ENCODE results near the gene ADGRG3.

Gene ADGRG3

GRCh38 chr16:57630931-57631845, 36.9 kb upstream of the ADGRG3 start:
- DNase-seq (ENCODE audit: low spot score), result no peak

GRCh38 chr16:57632568-57632967, 35.5 kb upstream of the ADGRG3 start:
- no peak for DNase-seq (ENCODE audit: low spot score)

GRCh38 chr16:57633383-57634064, 34.6 kb upstream of the ADGRG3 start:
- DNase-seq (ENCODE audit: low spot score), result no peak

- DNase-seq (ENCODE audit: low spot score), result no peak
Observed at GRCh38 chr16:57634171-57634570, 33.9 kb upstream of the ADGRG3 start.

GRCh38 chr16:57635266-57636097, 32.6 kb upstream of the ADGRG3 start:
- no peak for DNase-seq (ENCODE audit: low spot score)

- no peak for DNase-seq (ENCODE audit: low spot score)
Observed at GRCh38 chr16:57636184-57636583, 31.9 kb upstream of the ADGRG3 start.

- no peak for DNase-seq (ENCODE audit: low spot score)
Observed at GRCh38 chr16:57637020-57637419, 31.1 kb upstream of the ADGRG3 start.

DNA sequence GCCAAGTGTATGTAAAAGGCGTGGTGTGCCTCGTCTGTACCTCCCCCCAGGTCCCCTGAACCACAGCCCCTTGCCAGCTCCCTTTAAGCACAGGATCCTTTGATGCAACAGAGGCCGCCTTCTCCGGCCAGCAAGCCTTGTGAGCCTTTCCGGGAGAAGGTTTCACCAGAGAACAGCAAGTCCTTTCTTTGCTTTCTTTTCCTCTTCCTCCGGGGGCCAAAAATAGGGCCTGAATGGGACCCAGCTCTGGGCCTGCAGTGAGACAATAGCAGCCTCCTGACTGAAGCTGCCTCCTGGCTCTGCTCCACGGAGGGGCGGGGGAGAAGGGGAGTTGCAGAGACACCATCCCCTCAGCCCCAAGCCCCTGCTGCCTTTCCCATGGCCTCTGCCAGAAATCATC, 30.7 kb upstream of the ADGRG3 start:
- no peak for DNase-seq (ENCODE audit: low spot score)

DNA sequence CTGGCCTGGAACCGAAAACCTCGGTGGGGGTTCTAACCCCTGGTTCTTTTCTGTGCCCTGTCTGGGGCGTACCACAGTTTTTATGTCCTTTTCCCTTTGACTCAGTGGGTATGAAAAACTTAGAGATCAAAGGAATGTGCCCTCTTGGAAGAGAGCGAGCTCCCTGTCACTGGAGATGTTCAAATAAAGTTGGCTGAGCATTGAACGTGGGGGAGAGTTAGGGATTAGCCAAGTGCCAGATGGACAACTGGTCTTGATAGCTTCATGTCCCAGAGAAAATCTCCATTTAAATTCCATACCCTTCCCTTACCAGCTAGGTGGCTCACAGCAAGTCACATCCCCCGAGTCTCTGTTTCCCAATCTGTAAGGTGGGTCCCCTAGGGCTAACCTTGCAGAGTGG, 30.1 kb upstream of the ADGRG3 start:
- no peak for DNase-seq (ENCODE audit: low spot score)

- no peak for DNase-seq (ENCODE audit: low spot score)
Observed at GRCh38 chr16:57638381-57638780, 29.7 kb upstream of the ADGRG3 start.

GRCh38 chr16:57639172-57639887, 28.8 kb upstream of the ADGRG3 start:
- no peak for DNase-seq (ENCODE audit: low spot score)

DNA sequence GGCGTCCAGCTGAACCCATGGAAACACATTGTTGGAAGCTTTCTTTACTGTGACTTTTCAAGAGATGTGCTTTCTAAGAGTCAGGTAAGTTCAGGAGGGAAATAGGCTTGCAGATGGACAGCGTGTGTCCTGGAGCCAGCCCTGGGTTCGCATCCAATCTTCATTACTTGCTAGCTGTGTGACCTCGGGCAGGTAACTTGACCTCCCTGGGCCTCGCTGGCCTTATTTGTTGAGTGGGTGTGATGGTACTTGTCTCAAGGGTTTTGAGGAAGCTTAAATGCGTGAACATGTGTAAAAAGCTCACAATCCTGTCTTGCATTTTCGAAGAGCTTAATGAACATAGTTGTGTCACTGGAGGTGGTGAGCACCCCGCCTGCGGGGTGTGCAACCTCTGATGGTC, 27.9 kb upstream of the ADGRG3 start:
- DNase-seq (ENCODE audit: low spot score), result no peak

DNA sequence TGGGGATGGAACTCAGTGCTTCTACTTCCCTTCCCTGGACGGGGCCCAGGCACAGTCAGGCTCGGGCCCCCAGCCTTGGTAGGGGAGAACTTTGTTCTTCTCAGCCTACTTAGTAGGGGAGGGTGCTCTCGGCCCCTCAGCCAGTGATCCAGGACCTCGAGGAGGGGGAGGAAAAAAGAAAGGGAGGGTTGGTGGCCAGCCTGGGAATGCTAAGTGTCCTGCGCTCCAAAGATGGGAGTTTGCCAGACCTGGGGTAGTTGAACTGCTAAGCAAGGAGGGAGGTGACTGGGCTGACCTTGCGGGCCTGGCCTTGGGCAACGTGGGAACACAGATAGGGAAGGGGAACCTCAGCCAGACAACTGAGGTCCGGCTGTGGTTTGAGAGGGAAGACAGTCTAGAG, 27.5 kb upstream of the ADGRG3 start:
- no peak for DNase-seq (ENCODE audit: low spot score)

DNA sequence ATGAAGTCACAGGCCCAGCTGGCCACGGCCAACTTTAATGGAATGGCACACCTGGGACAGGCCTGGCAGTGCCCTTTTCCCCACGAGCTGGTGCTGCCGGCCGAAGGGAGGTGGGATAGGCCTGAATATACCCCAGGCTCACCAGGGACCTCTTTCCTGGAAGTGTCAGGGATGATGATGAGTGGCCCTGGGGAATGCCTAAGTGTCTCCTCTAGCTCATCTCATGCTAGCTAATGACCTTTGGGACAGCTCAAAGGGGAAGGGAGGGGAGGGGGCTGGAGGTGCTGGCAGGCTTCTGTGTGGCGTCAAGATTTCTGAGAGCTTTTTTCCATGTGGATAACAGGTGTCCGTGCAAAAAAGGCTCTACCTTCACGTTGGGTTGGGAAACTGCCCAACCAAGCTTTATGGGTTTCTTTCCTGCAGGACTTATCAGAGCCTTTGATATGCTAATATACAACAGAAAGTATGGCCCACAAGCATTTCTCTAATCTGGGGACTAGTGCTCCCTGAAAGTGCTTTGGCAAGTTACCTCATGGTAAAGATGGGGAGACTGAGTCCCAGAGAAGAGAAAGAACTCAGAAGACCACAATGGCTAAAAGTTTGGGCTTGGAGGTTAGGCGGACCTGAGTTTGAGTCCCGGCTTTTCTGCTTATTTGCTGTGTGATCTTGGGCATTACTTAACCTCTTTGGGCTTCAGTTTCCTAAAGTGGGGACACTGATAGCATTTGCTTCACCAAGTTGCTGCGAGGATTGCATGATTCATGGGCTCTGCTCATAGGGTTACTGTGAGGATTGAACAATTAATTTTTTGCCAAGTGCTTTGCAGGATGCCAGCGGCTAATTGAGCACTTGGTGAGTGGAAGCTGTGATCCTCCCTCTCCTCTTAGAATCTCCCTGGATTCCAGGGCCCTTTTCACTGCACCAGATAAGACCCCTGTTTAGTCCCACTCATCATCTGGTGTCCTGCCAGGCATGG, 25.7 kb upstream of the ADGRG3 start:
- DNase-seq (ENCODE audit: low spot score), result no peak

DNA sequence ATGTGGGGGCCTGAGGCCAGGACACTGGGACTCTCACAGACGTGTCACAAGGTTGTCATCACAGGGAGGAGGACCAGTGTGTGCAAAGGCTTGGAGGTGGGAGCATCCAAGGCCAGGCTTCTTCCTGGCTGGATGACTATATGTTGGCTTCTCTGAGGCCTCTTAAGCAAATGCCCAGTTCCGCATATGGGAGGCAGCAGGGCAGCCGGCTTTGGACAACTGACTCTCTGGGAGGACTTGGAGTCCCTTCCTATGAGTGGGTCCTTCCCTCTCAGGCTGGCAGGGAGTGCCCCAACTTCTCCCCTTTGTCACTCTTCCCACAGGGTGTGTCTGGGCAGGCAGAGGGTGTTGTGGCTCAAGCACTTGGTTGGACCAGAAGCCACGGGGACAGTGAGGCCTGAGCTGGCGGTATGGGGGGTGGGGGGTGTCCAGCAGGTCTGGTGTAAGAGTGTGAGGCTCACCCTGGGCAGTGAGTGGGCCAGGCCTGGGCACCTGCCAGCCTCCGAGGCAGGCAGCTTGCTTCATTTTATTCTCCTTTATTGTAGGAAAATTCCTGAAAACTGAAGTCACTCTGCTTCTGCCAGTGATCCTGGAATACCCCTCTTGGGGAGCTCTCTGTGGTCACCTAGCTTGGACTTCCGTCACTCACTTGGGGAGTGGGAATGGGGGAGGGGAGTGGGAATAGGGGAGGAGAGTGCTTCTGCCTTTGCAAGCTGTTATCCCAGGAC, 24.8 kb upstream of the ADGRG3 start:
- no peak for DNase-seq (ENCODE audit: low spot score)

DNA sequence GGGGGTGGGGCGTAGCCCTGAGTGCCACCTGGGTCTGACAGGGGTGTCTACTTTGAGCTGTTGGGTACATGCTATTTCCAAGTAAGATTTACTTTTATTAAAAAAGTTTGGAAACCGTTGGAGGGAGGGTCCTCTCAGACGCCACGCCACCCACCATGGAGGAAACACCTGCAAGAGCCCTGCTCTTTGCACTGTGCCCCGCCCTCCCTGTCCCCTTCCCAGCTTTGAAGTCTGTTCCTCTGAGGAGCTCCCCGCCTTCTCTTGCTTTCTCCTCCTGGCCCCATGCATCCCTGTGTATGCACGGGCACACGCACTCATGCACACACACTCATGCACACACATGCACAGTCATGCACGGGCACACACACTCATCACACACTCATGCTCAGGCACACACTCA, 24.2 kb upstream of the ADGRG3 start:
- no peak for DNase-seq (ENCODE audit: low spot score)

DNA sequence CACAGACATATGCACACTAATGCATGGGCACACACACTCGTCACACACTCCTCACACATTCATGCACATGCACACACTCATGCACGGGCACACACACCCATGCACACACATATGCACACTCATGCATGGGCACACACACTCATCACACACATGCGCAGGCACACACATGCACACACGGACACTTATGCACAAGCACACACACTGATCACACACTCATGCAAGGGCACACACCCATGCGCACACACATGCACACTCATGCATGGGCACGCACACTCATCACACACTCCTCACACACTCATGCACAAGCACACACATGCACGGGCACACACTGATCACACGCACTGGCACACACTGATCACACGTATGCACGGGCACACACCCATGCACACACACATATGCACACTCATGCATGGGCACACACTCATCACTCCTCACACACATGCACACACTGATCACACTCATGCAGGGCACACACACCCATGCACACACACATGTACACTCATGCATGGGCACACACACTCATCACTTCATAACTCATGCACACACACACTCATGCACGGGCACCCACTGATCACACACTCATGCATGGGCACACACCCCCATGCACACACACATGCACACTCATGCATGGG, 23.6 kb upstream of the ADGRG3 start:
- no peak for DNase-seq (ENCODE audit: low spot score)

GRCh38 chr16:57645169-57645568, 22.9 kb upstream of the ADGRG3 start:
- no peak for DNase-seq (ENCODE audit: low spot score)

DNA sequence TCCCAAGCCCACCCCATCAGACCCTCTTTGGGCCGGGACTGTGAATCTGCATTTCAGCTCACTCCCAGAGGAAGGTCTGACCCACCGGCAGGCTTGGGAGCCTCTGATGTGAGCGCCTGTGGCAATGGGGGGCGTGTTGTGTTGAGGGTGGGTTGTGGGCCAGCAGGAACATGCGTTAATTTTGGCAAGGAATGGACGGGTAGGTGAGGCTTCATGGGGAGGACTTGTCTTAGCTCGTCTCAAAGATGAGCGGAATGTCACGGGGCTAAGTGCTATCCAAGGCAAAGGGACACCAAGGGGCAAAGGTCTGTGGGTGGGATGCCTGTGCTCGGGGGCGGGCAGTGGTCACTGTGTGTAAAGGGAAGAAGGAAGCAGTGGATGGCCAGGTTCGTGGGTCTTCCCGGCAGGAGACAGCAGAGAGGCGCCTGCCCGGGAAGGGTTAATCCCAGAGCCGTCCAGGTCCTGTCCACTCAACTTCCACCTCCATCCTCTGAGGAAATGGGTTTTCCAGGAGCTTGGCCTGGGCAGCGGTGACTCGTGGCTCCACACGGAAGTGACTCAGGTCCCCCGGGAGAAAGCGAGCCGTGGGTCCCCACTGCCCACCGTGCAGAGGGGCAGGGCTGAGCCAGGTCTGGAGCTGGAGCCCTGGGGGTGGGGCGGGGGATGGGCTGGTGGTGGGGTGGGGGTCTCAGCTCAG, 22.3 kb upstream of the ADGRG3 start:
- DNase-seq (ENCODE audit: low spot score), result no peak
